Lower lobe of right lung (tissue), 2 donors: ENCODE measurements around the gene PLEKHA7. TPM values are rescaled to one million over a fixed set of nuclear protein-coding genes. Genes with fewer than 3 reads are reported as not detected.

ENCODE experiments used
- ATAC-seq, 2 donors: fragments of 200-7000 bp; cut with Tn5 transposase; one replicate each; pipeline ENCODE4 v1.9.1; 2020 to 2022; ENCODE audit warnings: mild to moderate bottlenecking in 2 of 2, moderate library complexity in 2 of 2
- DNase-seq: peaks from one replicate; pipeline ENCODE4 v3.0.0-alpha.2; 2020
- H3K27ac ChIP-seq: fragments of 200-600 bp; one replicate; pipeline ENCODE4 v1.8.0; 2022
- H3K27me3 ChIP-seq: fragments of 200-600 bp; one replicate; pipeline ENCODE4 v1.8.0; 2022; ENCODE audit warnings: low read depth
- H3K36me3 ChIP-seq: fragments of 200-600 bp; one replicate; pipeline ENCODE4 v1.8.0; 2022; ENCODE audit warnings: mild to moderate bottlenecking
- H3K4me1 ChIP-seq: fragments of 200-600 bp; one replicate; pipeline ENCODE4 v1.8.0; 2022
- H3K4me3 ChIP-seq: fragments of 200-600 bp; one replicate; pipeline ENCODE4 v1.8.0; 2022; ENCODE audit warnings: mild to moderate bottlenecking
- H3K9me3 ChIP-seq: fragments of 200-600 bp; one replicate; pipeline ENCODE4 v1.8.0; 2022
- CTCF ChIP-seq: fragments of 200-600 bp; IDR thresholded peaks from one replicate; pipeline ENCODE4 v1.8.0; 2022; ENCODE audit warnings: antibody characterized with exemption, mild to moderate bottlenecking
- intact Hi-C: fragments of 100-400 bp; cut with DNase I; formaldehyde crosslinking; loops from one replicate; pipeline ENCODE4 v1.11.0; 2022
- total RNA-seq: library from RNA; stranded (reverse); fragmentation: NEBNext Ultra II Directional; extraction: Animal tissue kit (Norgen Biotek cat#: 25700); gene quantifications from one replicate; pipeline ENCODE4 v1.2.1, GENCODE V29; 2021
- donor health status: DM: no; HTN: yes; CAD: no; lungs with severe emphysema.

PLEKHA7 gene
- total RNA-seq, 1 donor from 2014 or later = 44.0 TPM

GRCh38 chr11:16743478-16743877, 270.7 kb downstream of the PLEKHA7 start:
- no peaks in the 10 kb centered on the region for H3K9me3 ChIP-seq
- H3K36me3 ChIP-seq = peaks cover 52% of the 10 kb centered on the region
- TF ChIP-seq CTCF = no peak
- intact Hi-C loops = no loop called here
- DNase-seq (no peak), ATAC-seq (no peak)
- no peaks in the 10 kb centered on the region for H3K27me3 ChIP-seq
- no peak overlapping the region for H3K4me3 ChIP-seq
- peaks cover 58% of the 10 kb centered on the region for H3K4me1 ChIP-seq
- no peak overlapping the region for H3K27ac ChIP-seq

- Histone ChIP-seq H3K9me3 (no peaks in the 10 kb centered on the region), H3K4me3 (peak overlapping the region; percentile 4), H3K27ac (no peak overlapping the region), H3K36me3 (peaks cover 32% of the 10 kb centered on the region), H3K4me1 (peaks cover 58% of the 10 kb centered on the region), H3K27me3 (no peaks in the 10 kb centered on the region)
- DNase-seq (no peak), ATAC-seq (no peak)
- no peak for TF ChIP-seq CTCF
- intact Hi-C loops = no loop called here
Measured at GRCh38 chr11:16741473-16741872, 272.7 kb downstream of the PLEKHA7 start.

- Histone ChIP-seq H3K9me3 (no peaks in the 10 kb centered on the region), H3K27me3 (no peaks in the 10 kb centered on the region), H3K36me3 (peaks cover 14% of the 10 kb centered on the region), H3K4me1 (peaks cover 39% of the 10 kb centered on the region), H3K4me3 (peak overlapping the region; percentile 75), H3K27ac (peak overlapping the region; percentile 98)
- no peak for TF ChIP-seq CTCF
- intact Hi-C loops = no loop called here
- ATAC-seq = peak; percentile 26 to 33
- DNase-seq = no peak
Measured at GRCh38 chr11:16738947-16739815, 275.0 kb downstream of the PLEKHA7 start.

DNA sequence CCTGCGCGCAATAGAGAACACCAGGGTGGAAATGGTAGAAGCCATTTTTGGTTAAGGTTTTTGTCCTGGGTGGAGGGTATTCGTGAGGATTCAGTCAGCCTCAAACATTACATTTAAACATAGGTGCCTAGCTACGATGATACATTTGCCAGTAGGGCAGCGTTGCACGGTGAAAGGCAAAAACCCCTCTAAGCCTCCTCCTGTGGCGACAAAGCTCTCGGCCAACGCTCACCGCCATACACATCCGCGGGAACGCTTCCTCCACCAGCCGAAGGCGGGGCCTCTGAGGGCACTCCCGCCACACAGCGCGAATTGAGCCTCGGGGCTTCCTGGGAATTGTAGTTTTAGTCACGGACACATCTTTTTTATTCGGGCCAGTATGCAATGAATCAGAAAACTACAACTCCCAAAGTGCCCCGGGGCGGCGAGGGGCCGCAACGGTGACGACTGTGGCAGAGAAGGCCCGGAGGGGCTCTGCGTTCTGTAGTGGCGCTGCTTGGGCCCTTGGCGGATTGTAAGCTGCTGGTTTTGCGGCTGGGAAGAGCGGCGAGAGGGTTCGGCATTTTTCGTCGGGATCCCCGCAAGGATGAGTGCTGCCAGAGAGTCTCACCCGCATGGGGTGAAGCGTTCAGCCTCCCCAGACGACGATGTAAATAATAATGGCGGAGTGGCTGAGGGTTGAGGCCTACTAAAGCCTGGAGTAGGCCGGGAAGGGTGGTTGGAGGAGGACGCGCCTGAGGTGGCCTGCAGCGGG, 275.8 kb downstream of the PLEKHA7 start, which contains the start of gene C11orf58:
TSS of gene C11orf58 (plus strand) at position 455 of the 754 bp plus-strand sequence. CDS start at position 587, 132 bp downstream.
- no peaks in the 10 kb centered on the region for H3K9me3 ChIP-seq
- ATAC-seq = peak; percentile 98 to 99

More for the DNA sequence above, 275.8 kb downstream of the PLEKHA7 start, which contains the start of gene C11orf58:
- no peak for TF ChIP-seq CTCF
- H3K36me3 ChIP-seq = peaks cover 13% of the 10 kb centered on the region
- peak within 1 kb of the TSS; percentile 75 for H3K4me3 ChIP-seq
- H3K4me1 ChIP-seq = peaks cover 37% of the 10 kb centered on the region
- peak; percentile 95 for DNase-seq
- no peaks in the 10 kb centered on the region for H3K27me3 ChIP-seq
- intact Hi-C loops = no loop called here
- H3K27ac ChIP-seq = peak within 1 kb of the TSS; percentile 98
